Activated CD8-positive, alpha-beta memory T cell treated with anti-CD3 and anti-CD28 coated beads for 1 hour (primary cell): ENCODE results near the gene NDUFA1.
"Not testable (repeated sequence)": the region's sequence is repeated elsewhere in the genome, so short reads cannot be mapped to it uniquely, and the experiment has no call there.

Experiments
- DNase-seq, 2 donors: peaks; one replicate each; pipeline ENCODE4 v3.0.0-alpha.2; 2020; ENCODE audit warnings: low read depth in 1 of 2; ENCODE audit errors: extremely low read depth in 1 of 2

Gene NDUFA1

DNA sequence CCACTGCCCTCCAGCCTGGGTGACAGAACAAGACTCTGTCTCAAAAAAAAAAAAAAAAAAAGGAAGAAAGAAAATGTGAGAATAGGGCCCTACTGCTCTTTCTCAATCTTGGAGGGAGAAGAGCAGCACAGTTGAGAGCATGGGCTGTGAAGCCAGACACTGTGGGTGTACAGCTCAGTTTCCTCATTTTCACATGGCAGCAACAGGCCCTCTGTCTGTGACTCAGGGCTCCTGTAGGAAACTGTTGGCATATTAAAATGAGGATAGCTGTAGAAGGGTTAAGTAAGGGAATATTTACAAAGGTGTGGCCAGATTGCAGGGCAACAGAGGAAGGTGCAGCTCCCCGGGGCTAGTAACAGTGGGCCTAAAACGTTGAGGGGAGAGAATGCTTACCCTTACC is 27.5 kb downstream of the NDUFA1 start:
- no peak for DNase-seq

DNA sequence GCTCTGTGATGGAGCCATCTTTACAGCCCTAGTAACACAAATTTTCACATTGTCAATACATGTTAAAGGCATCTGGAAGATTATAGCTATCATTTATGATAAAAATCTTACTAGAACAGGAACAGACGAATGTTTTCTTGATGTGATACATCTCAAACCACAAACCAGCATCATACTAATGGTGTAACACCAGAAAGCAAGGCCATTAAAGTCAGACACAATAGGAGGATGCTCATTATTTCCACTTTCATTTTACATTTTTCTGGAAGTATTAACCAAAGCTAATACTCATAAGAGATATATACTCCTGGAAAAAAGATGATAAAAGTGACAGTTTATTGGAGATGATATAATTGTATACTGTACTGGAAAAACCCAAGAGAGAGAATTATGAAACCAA is 29.3 kb downstream of the NDUFA1 start:
- no peak for DNase-seq

GRCh38 chrX:119916310-119916709 is 44.7 kb downstream of the NDUFA1 start:
- DNase-seq: no peak

GRCh38 chrX:119917877-119918276 is 46.2 kb downstream of the NDUFA1 start:
- DNase-seq: no peak

DNA sequence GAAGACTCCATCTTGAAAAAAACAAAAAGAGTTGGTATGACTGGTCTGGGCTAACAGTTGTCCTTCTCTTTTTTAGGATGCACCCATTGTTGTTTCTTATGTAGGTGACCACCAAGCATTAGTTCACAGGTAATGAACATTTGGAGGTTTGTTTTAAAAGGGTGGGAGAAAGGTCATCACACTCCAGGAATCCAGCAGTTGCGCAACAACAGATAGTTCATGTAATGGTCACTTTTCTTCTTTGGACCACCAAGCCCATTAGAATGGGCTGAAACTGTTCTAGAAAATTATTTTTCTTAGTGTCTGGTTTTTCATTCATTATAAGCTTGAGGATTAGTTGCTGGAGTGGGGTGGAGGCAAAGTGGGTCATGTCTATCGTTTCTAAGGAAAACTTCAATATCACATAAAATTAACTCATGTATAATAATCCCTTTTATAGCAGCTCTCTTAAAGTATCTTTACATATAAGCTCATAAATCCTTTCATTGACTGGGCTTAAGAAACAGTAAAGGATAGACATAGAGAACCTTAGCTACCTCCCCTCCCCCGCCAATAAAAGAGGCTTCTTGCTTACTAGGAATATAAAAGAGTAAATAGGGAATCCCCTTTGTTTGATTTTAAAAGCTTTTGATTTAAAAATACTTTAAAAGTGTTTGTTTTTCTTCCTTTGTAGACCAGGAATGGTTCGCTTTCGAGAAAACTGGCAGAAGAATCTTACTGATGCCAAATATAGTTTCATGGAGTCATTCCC is 48.4 kb downstream of the NDUFA1 start:
- no peak for DNase-seq

GRCh38 chrX:119922391-119922790 is 50.8 kb downstream of the NDUFA1 start:
- not testable (repeated sequence) for DNase-seq
